K562 (cell line): ENCODE data around the gene ZSWIM8. TPM values are rescaled to one million over a fixed set of nuclear protein-coding genes. Genes with fewer than 3 reads are reported as not detected.

Source experiments
- BCOR ChIP-seq: fragments of 450-650 bp; IDR thresholded peaks from 2 replicates; pipeline ENCODE4 v1.6.1; 2016
- CXXC5 ChIP-seq: fragments of 250-450 bp; sonication (Bioruptor Pico); IDR thresholded peaks from 2 replicates; pipeline ENCODE4 v1.8.0; 2022; ENCODE audit warnings: inconsistent platforms, mild to moderate bottlenecking, moderate library complexity
- HOXB6 ChIP-seq: fragments of 250-450 bp; sonication (Bioruptor Pico); IDR thresholded peaks from 2 replicates; pipeline ENCODE4 v1.5.1; 2022; ENCODE audit warnings: mild to moderate bottlenecking, borderline replicate concordance
- LARP7 ChIP-seq: fragments of 450-650 bp; IDR thresholded peaks from 2 replicates; pipeline ENCODE4 v1.6.1; 2016
- MAFG ChIP-seq: fragments of 450-650 bp; conservative IDR thresholded peaks from 2 replicates; pipeline ENCODE4 v1.6.1; 2016; ENCODE audit warnings: missing genetic modification characterization, missing compliant biosample characterization
- REST ChIP-seq, 2 experiments: fragments of 450-650 bp; formaldehyde crosslinking in 1 of 2; IDR thresholded peaks; 2 replicates each; pipeline versions ENCODE4 v1.4.0 to v1.6.1; 2014 to 2020; ENCODE audit warnings: mild to moderate bottlenecking in 2 of 2, borderline replicate concordance in 1 of 2, low read depth in 1 of 2
- RUNX1 ChIP-seq: sonication (generic); IDR thresholded peaks from 2 replicates; pipeline ENCODE4 v1.6.1; 2016; ENCODE audit warnings: antibody characterized with exemption, low read depth
- STAT5B ChIP-seq: fragments of 250-450 bp; sonication (Bioruptor Pico); IDR thresholded peaks from 2 replicates; pipeline ENCODE4 v1.8.0; 2021; ENCODE audit warnings: mild to moderate bottlenecking, inconsistent platforms
- ZNF3 ChIP-seq: fragments of 250-450 bp; sonication (Bioruptor Pico); IDR thresholded peaks from 2 replicates; pipeline ENCODE4 v1.5.0; 2021; ENCODE audit warnings: mild to moderate bottlenecking, moderate library complexity
- ZNF311 ChIP-seq: fragments of 250-450 bp; sonication (Bioruptor Pico); IDR thresholded peaks from 2 replicates; pipeline ENCODE4 v1.4.0; 2020; ENCODE audit warnings: mild to moderate bottlenecking, moderate library complexity
- ZNF324 ChIP-seq: fragments of 250-450 bp; sonication (Bioruptor Pico); IDR thresholded peaks from 2 replicates; pipeline ENCODE4 v1.4.0; 2020; ENCODE audit warnings: mild to moderate bottlenecking
- ZNF354B ChIP-seq: fragments of 250-450 bp; sonication (Bioruptor Pico); IDR thresholded peaks from 2 replicates; pipeline ENCODE4 v1.4.0; 2020
- ZNF507 ChIP-seq: conservative IDR thresholded peaks from 2 replicates; pipeline ENCODE4 v1.6.1; 2017; ENCODE audit warnings: missing genetic modification characterization, missing compliant biosample characterization
- ZNF518B ChIP-seq: fragments of 250-450 bp; sonication (Bioruptor Pico); IDR thresholded peaks from 2 replicates; pipeline ENCODE4 v1.5.0; 2021; ENCODE audit warnings: mild to moderate bottlenecking, moderate library complexity
- ZNF740 ChIP-seq, 3 experiments: fragments of 200-800 bp in 1 of 3; sonication (Bioruptor generic) in 1 of 3; sonication (generic) in 1 of 3; formaldehyde crosslinking in 1 of 3; IDR thresholded peaks; 2 replicates each; pipeline versions ENCODE4 v1.6.1 to v1.8.0; 2016 to 2022; ENCODE audit warnings: mild to moderate bottlenecking in 2 of 3, missing compliant biosample characterization in 2 of 3, missing genetic modification characterization in 2 of 3, missing genetic modification reagents in 1 of 3
- ZNF75A ChIP-seq: fragments of 450-650 bp; formaldehyde crosslinking; IDR thresholded peaks from 2 replicates; pipeline ENCODE4 v1.4.0; 2020; ENCODE audit warnings: mild to moderate bottlenecking
- polyA plus RNA-seq, 8 experiments: library from polyadenylated mRNA; depleted of rRNA in 4 of 8; stranded (reverse) in 5 of 8; unstranded in 3 of 8; fragments of >200 nt; fragmentation: Nextera tagmentation in 2 of 8; fragmentation: Illumina TruSeq in 1 of 8; extraction: Ambion mirVana in 2 of 8; extraction: Trizol in 1 of 8; gene quantifications; 2 replicates each; pipeline versions ENCODE4 v1.2.1 to v1.2.3, GENCODE V29; 2011 to 2014; ENCODE audit warnings: inconsistent platforms in 1 of 8, missing spikeins in 1 of 8
- total RNA-seq, 7 experiments: library from RNA; depleted of rRNA in 6 of 7; stranded (reverse); fragments of >200 nt in 6 of 7; fragmentation: Illumina TruSeq in 2 of 7; extraction: Trizol in 2 of 7; gene quantifications; 2 replicates each; pipeline versions ENCODE4 v1.2.1 to v1.2.3, GENCODE V29; 2011 to 2021; ENCODE audit warnings: low replicate concordance in 1 of 7

The ZSWIM8 gene
- total and polyA plus RNA-seq, 9 of the 15 experiments (the other 6 are each of a cell fraction or from before 2014, with no cell fraction given), result 5.6 to 47.8 (median 26.7) TPM

- TF ChIP-seq REST (IDR thresholded peaks at IDR 0.05; ENCODE audit: borderline replicate concordance) (no peak), REST (CRISPR knock-in tag; IDR thresholded peaks at IDR 0.05; ENCODE audit: low read depth) (peak; percentile 85; the same call in 1 of the 2 replicates), ZNF311 (CRISPR knock-in tag) (peak; percentile 99), ZNF3 (CRISPR knock-in tag) (peak; percentile 88), HOXB6 (CRISPR knock-in tag) (peak; percentile 31; the same call in 1 of the 2 replicates), BCOR (no peak), MAFG (tag) (0 out of 2 replicates have a peak, but pooled peaks have one; percentile 22), CXXC5 (CRISPR knock-in tag) (peak; percentile 89), ZNF740 (CRISPR knock-in tag; IDR thresholded peaks at IDR 0.05) (no peak), ZNF740 (tag; IDR thresholded peaks at IDR 0.05) (peak in 1 of 2 experiments; percentile 99; a peak in 2 of 4 replicates), RUNX1 (no peak), ZNF324 (peak; percentile 84), ZNF518B (CRISPR knock-in tag) (peak; percentile 85; the same call in 1 of the 2 replicates), STAT5B (CRISPR knock-in tag) (peak; percentile 92), LARP7 (no peak), ZNF75A (peak; percentile 90), ZNF507 (tag) (peak; percentile 61), ZNF354B (CRISPR knock-in tag) (peak; percentile 96)
Observed at GRCh38 chr10:73743327-73743904, 42.0 kb upstream of the ZSWIM8 start (continued).
